Gastrocnemius medialis (tissue), 4 donors: ENCODE data around the gene TTC29. TPM values are rescaled to one million over a fixed set of nuclear protein-coding genes. Genes with fewer than 3 reads are reported as not detected.

Experiments
- ATAC-seq, 2 donors: fragments of 150-250 bp; one replicate each; pipeline ENCODE4 v1.9.1; 2016
- DNase-seq, 2 donors: peaks; one replicate each; pipeline ENCODE4 v3.0.0-alpha.2; 2019
- H3K27ac ChIP-seq, 4 donors: fragments of 200-600 bp; sonication (generic); 1 replicate in 1 of 4; 2 replicates in 3 of 4; pipeline ENCODE4 v1.5.1; 2016 to 2018; ENCODE audit warnings: mild to moderate bottlenecking in 2 of 4, moderate library complexity in 1 of 4
- H3K27me3 ChIP-seq, 3 donors: fragments of 200-600 bp; sonication (generic) in 2 of 3; 1 replicate in 1 of 3; 2 replicates in 2 of 3; pipeline versions ENCODE4 v1.5.1 to v1.6.0; 2016 to 2019; ENCODE audit warnings: mild to moderate bottlenecking in 1 of 3, moderate library complexity in 1 of 3
- H3K36me3 ChIP-seq, 2 donors: fragments of 200-600 bp; sonication (generic) in 1 of 2; one replicate each; pipeline ENCODE4 v1.5.1; 2017 to 2018
- H3K4me1 ChIP-seq, 2 donors: fragments of 200-600 bp; sonication (generic) in 1 of 2; one replicate each; pipeline ENCODE4 v1.5.1; 2016 to 2017; ENCODE audit warnings: mild to moderate bottlenecking in 2 of 2
- H3K4me3 ChIP-seq, 4 donors: fragments of 200-600 bp; sonication (generic) in 3 of 4; 1 replicate in 1 of 4; 2 replicates in 3 of 4; pipeline ENCODE4 v1.5.1; 2016 to 2019; ENCODE audit warnings: mild to moderate bottlenecking in 2 of 4
- H3K9me3 ChIP-seq, 3 donors: fragments of 200-600 bp; sonication (generic) in 2 of 3; 1 replicate in 1 of 3; 2 replicates in 2 of 3; pipeline ENCODE4 v1.5.1; 2016 to 2019
- POLR2A ChIP-seq, 2 donors: fragments of 450-650 bp; IDR thresholded peaks; one replicate each; pipeline ENCODE4 v1.6.1; 2017; ENCODE audit warnings: antibody characterized with exemption in 2 of 2, mild to moderate bottlenecking in 2 of 2, moderate library complexity in 2 of 2
- in situ Hi-C, 4 donors: fragments of 200-750 bp; cut with MboI; loops; one replicate each; pipeline versions ENCODE4 v1.15.0 to v1.8.0; 2017; ENCODE audit warnings: low sequenced_read_pairs in 4 of 4
- intact Hi-C: fragments of 100-400 bp; cut with DNase I; formaldehyde crosslinking; loops from one replicate; pipeline ENCODE4 v1.15.1; 2023; ENCODE audit warnings: low total_unique reads
- total RNA-seq, 4 donors: library from RNA; depleted of rRNA; stranded (reverse); fragments of >200 nt; gene quantifications; one replicate each; pipeline versions ENCODE4 v1.1.0 to v1.2.3, GENCODE V29; 2016
- TF ChIP-seq, protein P1 (sequence below), 5 experiments: fragments of 450-650 bp in 3 of 5; fragments of 200-600 bp in 2 of 5; sonication (generic) in 2 of 5; IDR thresholded peaks in 4 of 5; conservative IDR thresholded peaks in 1 of 5; 1 replicate in 4 of 5; 2 replicates in 1 of 5; pipeline ENCODE4 v1.5.1; 2016 to 2019; ENCODE audit warnings: antibody characterized with exemption in 5 of 5, mild to moderate bottlenecking in 3 of 5, moderate library complexity in 3 of 5

TTC29 gene
- total RNA-seq, 4 donors from 2014 or later, result not detected

DNA sequence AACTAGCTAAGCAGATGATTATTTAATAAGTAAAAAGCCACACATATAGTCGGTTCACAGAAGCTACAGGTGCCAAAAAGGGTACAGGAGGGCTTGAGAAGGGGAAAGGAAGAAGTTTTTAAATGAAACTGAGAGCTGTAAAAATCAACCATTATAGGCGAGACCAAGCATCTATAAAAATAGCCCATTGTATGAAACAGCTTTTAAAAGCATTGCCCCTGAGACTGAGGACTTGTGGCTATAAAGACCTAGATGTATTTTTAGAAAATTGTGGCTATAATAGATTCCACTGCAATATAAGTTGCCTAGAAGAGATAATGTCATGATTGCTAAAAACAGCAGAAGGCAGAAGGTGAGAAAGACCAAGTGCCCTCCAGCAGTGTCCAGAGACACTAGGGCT is 15.0 kb upstream of the TTC29 start:
- in situ Hi-C loops, result no loop called here
- Histone ChIP-seq H3K4me3 (no peak overlapping the region), H3K36me3 (no peaks in the 10 kb centered on the region), H3K27ac (no peak overlapping the region), H3K27me3 (no peaks in the 10 kb centered on the region), H3K9me3 (no peaks in the 10 kb centered on the region), H3K4me1 (no peaks in the 10 kb centered on the region)
- intact Hi-C loops, result no loop called here
- ATAC-seq (no peak), DNase-seq (no peak)
- TF ChIP-seq POLR2A (IDR thresholded peaks at IDR 0.05), result no peak
- TF ChIP-seq, protein P1, sequence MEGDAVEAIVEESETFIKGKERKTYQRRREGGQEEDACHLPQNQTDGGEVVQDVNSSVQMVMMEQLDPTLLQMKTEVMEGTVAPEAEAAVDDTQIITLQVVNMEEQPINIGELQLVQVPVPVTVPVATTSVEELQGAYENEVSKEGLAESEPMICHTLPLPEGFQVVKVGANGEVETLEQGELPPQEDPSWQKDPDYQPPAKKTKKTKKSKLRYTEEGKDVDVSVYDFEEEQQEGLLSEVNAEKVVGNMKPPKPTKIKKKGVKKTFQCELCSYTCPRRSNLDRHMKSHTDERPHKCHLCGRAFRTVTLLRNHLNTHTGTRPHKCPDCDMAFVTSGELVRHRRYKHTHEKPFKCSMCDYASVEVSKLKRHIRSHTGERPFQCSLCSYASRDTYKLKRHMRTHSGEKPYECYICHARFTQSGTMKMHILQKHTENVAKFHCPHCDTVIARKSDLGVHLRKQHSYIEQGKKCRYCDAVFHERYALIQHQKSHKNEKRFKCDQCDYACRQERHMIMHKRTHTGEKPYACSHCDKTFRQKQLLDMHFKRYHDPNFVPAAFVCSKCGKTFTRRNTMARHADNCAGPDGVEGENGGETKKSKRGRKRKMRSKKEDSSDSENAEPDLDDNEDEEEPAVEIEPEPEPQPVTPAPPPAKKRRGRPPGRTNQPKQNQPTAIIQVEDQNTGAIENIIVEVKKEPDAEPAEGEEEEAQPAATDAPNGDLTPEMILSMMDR (IDR thresholded peaks at IDR 0.05 in 4 of 5, conservative IDR thresholded peaks at IDR 0.05 in 1 of 5), result no peak

DNA sequence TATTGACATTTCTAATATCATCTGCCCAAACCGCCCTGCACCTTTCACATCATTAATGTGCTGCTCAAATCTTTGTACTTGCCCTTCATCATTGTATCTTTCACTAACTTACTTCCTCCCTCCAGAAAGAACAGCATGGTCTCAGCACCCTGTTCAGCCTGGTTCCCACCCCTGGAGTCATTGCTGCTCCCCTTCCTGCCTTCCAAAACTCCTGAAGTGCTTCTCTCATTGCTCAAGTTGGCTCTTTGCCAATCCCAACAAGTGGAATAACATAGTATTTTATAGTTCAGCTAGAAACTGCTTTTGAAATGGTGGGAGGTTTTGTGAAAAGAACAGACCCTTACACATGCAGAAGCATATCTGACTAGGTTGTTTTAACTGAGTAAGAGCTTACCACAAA is 14.0 kb upstream of the TTC29 start:
- Histone ChIP-seq H3K36me3 (no peaks in the 10 kb centered on the region), H3K9me3 (no peaks in the 10 kb centered on the region), H3K27ac (no peak overlapping the region), H3K4me1 (no peaks in the 10 kb centered on the region), H3K4me3 (no peak overlapping the region), H3K27me3 (no peaks in the 10 kb centered on the region)
- DNase-seq, result no peak
- in situ Hi-C loops, result no loop called here
- TF ChIP-seq, protein P1 (IDR thresholded peaks at IDR 0.05 in 4 of 5, conservative IDR thresholded peaks at IDR 0.05 in 1 of 5), result no peak
- no peak for TF ChIP-seq POLR2A (IDR thresholded peaks at IDR 0.05)
- intact Hi-C loops, result no loop called here
- ATAC-seq, result no peak

GRCh38 chr4:146957237-146957636 is 11.6 kb upstream of the TTC29 start:
- TF ChIP-seq POLR2A (IDR thresholded peaks at IDR 0.05), result no peak
- TF ChIP-seq, protein P1 (IDR thresholded peaks at IDR 0.05 in 4 of 5, conservative IDR thresholded peaks at IDR 0.05 in 1 of 5), result no peak
- H3K36me3 ChIP-seq, result no peaks in the 10 kb centered on the region
- H3K9me3 ChIP-seq, result no peaks in the 10 kb centered on the region
- intact Hi-C loops (no loop called here), in situ Hi-C loops (no loop called here)
- no peak overlapping the region for H3K27ac ChIP-seq
- ATAC-seq (no peak), DNase-seq (no peak)
- H3K4me3 ChIP-seq, result no peak overlapping the region
- no peaks in the 10 kb centered on the region for H3K4me1 ChIP-seq
- no peaks in the 10 kb centered on the region for H3K27me3 ChIP-seq

DNA sequence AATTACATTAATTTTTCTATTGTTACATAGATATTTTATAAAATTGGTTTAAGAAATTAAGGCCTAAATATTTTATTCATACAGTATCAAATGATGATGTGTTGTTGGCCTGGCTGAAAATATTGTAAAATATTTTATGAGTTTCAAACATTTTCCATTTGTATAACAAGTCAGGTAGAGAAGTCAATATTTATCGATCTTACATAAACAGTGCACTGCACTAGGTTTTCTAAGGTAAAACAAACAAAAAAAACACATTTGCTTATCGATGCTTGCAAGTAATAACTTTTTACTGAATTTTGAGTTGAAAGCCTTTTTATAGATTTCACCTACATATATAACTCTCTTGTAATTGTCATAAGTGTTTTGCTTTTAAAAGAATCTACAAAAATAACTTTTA is 7.2 kb upstream of the TTC29 start:
- Histone ChIP-seq H3K27ac (no peak overlapping the region), H3K4me3 (no peak overlapping the region), H3K9me3 (no peaks in the 10 kb centered on the region), H3K36me3 (no peaks in the 10 kb centered on the region), H3K27me3 (no peaks in the 10 kb centered on the region), H3K4me1 (no peaks in the 10 kb centered on the region)
- TF ChIP-seq, protein P1 (IDR thresholded peaks at IDR 0.05 in 4 of 5, conservative IDR thresholded peaks at IDR 0.05 in 1 of 5), result no peak
- TF ChIP-seq POLR2A (IDR thresholded peaks at IDR 0.05), result no peak
- intact Hi-C loops, result no loop called here
- in situ Hi-C loops, result no loop called here
- no peak for DNase-seq
- no peak for ATAC-seq

DNA sequence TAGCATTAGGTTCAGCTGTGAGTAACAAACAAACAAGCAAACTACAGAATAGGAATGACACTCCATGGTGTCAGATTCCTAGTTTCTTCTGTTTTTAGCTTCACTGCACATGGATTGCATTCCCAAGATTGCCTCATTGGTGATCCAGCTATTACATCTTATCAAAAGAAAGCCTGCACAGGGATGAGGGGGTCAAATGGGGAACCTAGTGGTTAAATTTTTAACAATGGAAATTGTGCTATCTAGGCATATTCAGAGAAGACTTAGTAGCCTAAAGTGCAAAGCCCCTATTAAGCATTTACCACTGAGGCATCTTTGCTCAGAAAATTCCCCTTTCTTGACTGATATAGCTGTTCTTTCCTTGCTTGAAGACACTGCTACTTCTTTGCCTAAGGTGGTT is 3.9 kb upstream of the TTC29 start:
- no peak overlapping the region for H3K27ac ChIP-seq
- intact Hi-C loops (loop anchor here (10.0 kb wide), 1 partner anchor 155 kb away; no protein-coding TSS in a partner anchor), in situ Hi-C loops (no loop called here)
- ATAC-seq (no peak), DNase-seq (no peak)
- no peak overlapping the region for H3K4me3 ChIP-seq
- TF ChIP-seq, protein P1 (IDR thresholded peaks at IDR 0.05 in 4 of 5, conservative IDR thresholded peaks at IDR 0.05 in 1 of 5), result no peak
- no peak for TF ChIP-seq POLR2A (IDR thresholded peaks at IDR 0.05)
- peaks cover 7 to 8% of the 10 kb centered on the region in 2 donors for H3K4me1 ChIP-seq
- no peaks in the 10 kb centered on the region for H3K36me3 ChIP-seq
- no peaks in the 10 kb centered on the region for H3K9me3 ChIP-seq
- no peaks in the 10 kb centered on the region for H3K27me3 ChIP-seq
